Neural cell (in vitro differentiated cells): ENCODE results near the gene MDM1.

ENCODE experiments used
- EP300 ChIP-seq: fragments of 450-650 bp; conservative IDR thresholded peaks from 2 replicates; pipeline ENCODE4 v1.6.1; 2014; ENCODE audit warnings: antibody characterized with exemption, mild to moderate bottlenecking, moderate library complexity; ENCODE audit not compliant: poor library complexity, severe bottlenecking
- EZH2 ChIP-seq: fragments of 200-600, 300-800 bp; shearing (Covaris generic), sonication (generic); IDR thresholded peaks from 2 replicates; pipeline ENCODE4 v1.6.1; 2014; ENCODE audit warnings: antibody characterized with exemption, low read length, borderline replicate concordance, mild to moderate bottlenecking; ENCODE audit not compliant: insufficient read depth, poor library complexity, severe bottlenecking
- MXI1 ChIP-seq: fragments of 450-650 bp; conservative IDR thresholded peaks from 2 replicates; pipeline ENCODE4 v1.6.1; 2014; ENCODE audit warnings: antibody characterized with exemption, mild to moderate bottlenecking; ENCODE audit not compliant: poor library complexity, severe bottlenecking
- POLR2AphosphoS5 ChIP-seq: IDR thresholded peaks from 2 replicates; pipeline ENCODE4 v1.6.1; 2012
- RAD21 ChIP-seq: fragments of 450-650 bp; conservative IDR thresholded peaks from 2 replicates; pipeline ENCODE4 v1.6.1; 2014; ENCODE audit warnings: antibody characterized with exemption, mild to moderate bottlenecking, moderate library complexity
- TF ChIP-seq, protein P1 (sequence below): fragments of 450-650 bp; IDR thresholded peaks from 2 replicates; pipeline ENCODE4 v1.5.1; 2014; ENCODE audit warnings: antibody characterized with exemption, mild to moderate bottlenecking, moderate library complexity; ENCODE audit not compliant: poor library complexity, severe bottlenecking

DNA sequence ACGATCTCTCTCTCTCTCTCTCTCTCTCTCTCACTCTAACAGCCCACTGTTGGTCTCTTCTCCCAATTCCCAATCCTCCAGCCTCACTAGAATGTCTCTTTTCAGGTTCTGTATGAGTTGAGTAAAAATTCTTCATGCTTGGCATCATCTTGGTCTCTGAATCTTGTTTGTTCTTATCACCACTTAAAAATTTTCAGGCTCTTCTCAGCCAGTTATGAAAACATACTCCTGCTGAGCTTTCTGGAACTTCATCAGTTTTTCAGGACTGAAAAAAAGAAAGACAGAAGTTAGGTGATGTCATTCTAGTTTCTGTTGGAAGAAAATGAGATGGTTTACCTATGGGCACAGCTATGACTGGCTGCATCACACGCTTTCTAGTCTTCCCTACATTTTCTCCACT, 67.3 kb downstream of the MDM1 start:
- TF ChIP-seq, protein P1, sequence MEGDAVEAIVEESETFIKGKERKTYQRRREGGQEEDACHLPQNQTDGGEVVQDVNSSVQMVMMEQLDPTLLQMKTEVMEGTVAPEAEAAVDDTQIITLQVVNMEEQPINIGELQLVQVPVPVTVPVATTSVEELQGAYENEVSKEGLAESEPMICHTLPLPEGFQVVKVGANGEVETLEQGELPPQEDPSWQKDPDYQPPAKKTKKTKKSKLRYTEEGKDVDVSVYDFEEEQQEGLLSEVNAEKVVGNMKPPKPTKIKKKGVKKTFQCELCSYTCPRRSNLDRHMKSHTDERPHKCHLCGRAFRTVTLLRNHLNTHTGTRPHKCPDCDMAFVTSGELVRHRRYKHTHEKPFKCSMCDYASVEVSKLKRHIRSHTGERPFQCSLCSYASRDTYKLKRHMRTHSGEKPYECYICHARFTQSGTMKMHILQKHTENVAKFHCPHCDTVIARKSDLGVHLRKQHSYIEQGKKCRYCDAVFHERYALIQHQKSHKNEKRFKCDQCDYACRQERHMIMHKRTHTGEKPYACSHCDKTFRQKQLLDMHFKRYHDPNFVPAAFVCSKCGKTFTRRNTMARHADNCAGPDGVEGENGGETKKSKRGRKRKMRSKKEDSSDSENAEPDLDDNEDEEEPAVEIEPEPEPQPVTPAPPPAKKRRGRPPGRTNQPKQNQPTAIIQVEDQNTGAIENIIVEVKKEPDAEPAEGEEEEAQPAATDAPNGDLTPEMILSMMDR = no peak
- TF ChIP-seq MXI1 (no peak), EP300 (no peak), POLR2AphosphoS5 (no peak), EZH2 (no peak), RAD21 (no peak)
